Endodermal cell (in vitro differentiated cells): ENCODE data around the gene CDH26. TPM values are rescaled to one million over a fixed set of nuclear protein-coding genes. Genes with fewer than 3 reads are reported as not detected.

Experiments
- DNase-seq: peaks from one replicate; pipeline ENCODE4 v3.0.0-alpha.2; 2017
- H3K27ac ChIP-seq: 2 replicates; pipeline ENCODE4 v1.5.1; 2013; ENCODE audit warnings: mild to moderate bottlenecking, low read depth, low read length, moderate library complexity
- H3K27me3 ChIP-seq: 2 replicates; pipeline ENCODE4 v1.6.1; 2013; ENCODE audit warnings: mild to moderate bottlenecking, low read length, moderate library complexity; ENCODE audit not compliant: insufficient read depth, control insufficient read depth, poor library complexity, severe bottlenecking
- H3K36me3 ChIP-seq: 2 replicates; pipeline ENCODE4 v1.7.0; 2013; ENCODE audit warnings: mild to moderate bottlenecking, low read length, moderate library complexity; ENCODE audit not compliant: control insufficient read depth, insufficient read depth
- H3K4me1 ChIP-seq: one replicate; pipeline ENCODE4 v1.7.0; 2013; ENCODE audit warnings: low read length; ENCODE audit not compliant: control insufficient read depth, insufficient read depth
- H3K4me3 ChIP-seq: 2 replicates; pipeline ENCODE4 v1.5.1; 2013; ENCODE audit warnings: mild to moderate bottlenecking, low read length, moderate library complexity
- H3K9ac ChIP-seq: 2 replicates; pipeline ENCODE4 v1.6.1; 2013; ENCODE audit warnings: mild to moderate bottlenecking, low read length, moderate library complexity; ENCODE audit not compliant: poor library complexity, severe bottlenecking; ENCODE audit errors: extremely low read depth
- H3K9me3 ChIP-seq: 2 replicates; pipeline ENCODE4 v1.6.1; 2013; ENCODE audit warnings: mild to moderate bottlenecking, low read length, moderate library complexity; ENCODE audit not compliant: control insufficient read depth
- H3K27ac Mint-ChIP-seq: 2 replicates; pipeline ENCODE4 v1.8.0; 2020; ENCODE audit warnings: mixed read lengths
- H3K27me3 Mint-ChIP-seq: 2 replicates; pipeline ENCODE4 v1.8.0; 2021; ENCODE audit warnings: mild to moderate bottlenecking, mixed read lengths; ENCODE audit not compliant: insufficient read depth
- H3K36me3 Mint-ChIP-seq: 2 replicates; pipeline ENCODE4 v1.8.0; 2020; ENCODE audit warnings: low read depth, mixed read lengths
- H3K4me1 Mint-ChIP-seq: 2 replicates; pipeline ENCODE4 v1.8.0; 2020; ENCODE audit warnings: mixed read lengths
- H3K4me3 Mint-ChIP-seq: 2 replicates; pipeline ENCODE4 v1.8.0; 2020; ENCODE audit warnings: mild to moderate bottlenecking, moderate library complexity, mixed read lengths
- H3K9me3 Mint-ChIP-seq: 2 replicates; pipeline ENCODE4 v1.8.0; 2020; ENCODE audit warnings: mild to moderate bottlenecking, mixed read lengths
- WGBS, 2 experiments: methylation state at CpG; one replicate each; pipeline versions ENCODE4 v1.1.5 to v1.1.7; 2013; ENCODE audit warnings: missing lambda C conversion rate in 2 of 2, mixed read lengths in 1 of 2; ENCODE audit not compliant: insufficient coverage in 1 of 2, insufficient read length in 1 of 2; 5-methylcytosine and 5-hydroxymethylcytosine counted together
- total RNA-seq, 2 donors: library from RNA; stranded (reverse); fragmentation: NEBNext Ultra II Directional in 1 of 2; extraction: Animal tissue kit (Norgen Biotek cat#: 25700) in 1 of 2; gene quantifications; 2 replicates in 1 of 2; 3 replicates in 1 of 2; pipeline ENCODE4 v1.2.1, GENCODE V29; 2021
- TF ChIP-seq, protein P1 (sequence below): fragments of 200-600 bp; sonication (generic); conservative IDR thresholded peaks from 2 replicates; pipeline ENCODE4 v1.5.0; 2021; ENCODE audit warnings: antibody characterized with exemption, mild to moderate bottlenecking

CDH26 gene
- total RNA-seq, 2 donors from 2014 or later = 0.97 to 2.0 TPM

DNA sequence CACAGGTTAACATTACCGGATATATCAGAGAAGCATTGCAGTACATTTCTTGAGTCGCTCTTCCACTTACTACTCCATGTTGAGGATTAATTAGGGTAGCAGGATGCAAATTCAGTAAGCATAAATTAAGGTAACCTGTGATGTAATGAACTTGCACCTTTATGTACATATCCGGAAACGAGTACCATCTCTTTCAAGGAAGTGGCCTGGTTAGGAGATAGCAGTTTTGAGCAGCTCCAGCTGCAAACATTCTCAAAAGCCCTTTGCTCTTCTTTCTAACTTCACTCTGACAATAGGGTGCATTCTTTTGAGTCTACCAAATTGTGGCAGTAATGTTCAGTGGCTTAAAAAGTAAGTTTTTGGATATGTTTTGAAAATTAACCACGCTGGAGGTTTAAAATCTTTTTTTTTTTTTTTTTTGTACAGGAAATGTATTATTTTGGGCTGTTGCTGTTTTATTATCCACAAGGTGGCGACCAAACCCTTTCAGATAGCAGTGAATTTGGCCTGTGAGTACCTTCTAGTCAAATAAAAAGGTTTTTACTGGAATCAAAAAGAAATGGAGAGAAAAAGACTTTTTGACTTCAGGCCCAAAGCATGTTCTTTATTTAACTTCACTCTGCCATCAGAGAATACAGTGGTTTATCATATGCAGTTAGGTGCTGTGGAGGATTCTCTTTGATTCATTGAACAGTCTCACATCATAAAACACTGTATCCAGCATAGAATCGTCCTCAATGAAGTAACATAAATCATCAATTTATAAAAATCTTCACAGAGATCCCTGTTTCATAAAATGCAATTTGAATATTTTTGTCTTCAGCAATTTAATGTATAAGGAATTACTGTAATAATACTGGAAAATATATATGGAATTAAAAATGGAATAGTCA lies 9.1 kb upstream of the CDH26 start:
- H3K27ac ChIP-seq = no peak overlapping the region
- DNase-seq = no peak
- peaks cover 14% of the 10 kb centered on the region for H3K36me3 Mint-ChIP-seq
- no peaks in the 10 kb centered on the region for H3K9me3 Mint-ChIP-seq
- H3K4me3 Mint-ChIP-seq = no peak overlapping the region
- no peaks in the 10 kb centered on the region for H3K27me3 ChIP-seq
- TF ChIP-seq, protein P1, sequence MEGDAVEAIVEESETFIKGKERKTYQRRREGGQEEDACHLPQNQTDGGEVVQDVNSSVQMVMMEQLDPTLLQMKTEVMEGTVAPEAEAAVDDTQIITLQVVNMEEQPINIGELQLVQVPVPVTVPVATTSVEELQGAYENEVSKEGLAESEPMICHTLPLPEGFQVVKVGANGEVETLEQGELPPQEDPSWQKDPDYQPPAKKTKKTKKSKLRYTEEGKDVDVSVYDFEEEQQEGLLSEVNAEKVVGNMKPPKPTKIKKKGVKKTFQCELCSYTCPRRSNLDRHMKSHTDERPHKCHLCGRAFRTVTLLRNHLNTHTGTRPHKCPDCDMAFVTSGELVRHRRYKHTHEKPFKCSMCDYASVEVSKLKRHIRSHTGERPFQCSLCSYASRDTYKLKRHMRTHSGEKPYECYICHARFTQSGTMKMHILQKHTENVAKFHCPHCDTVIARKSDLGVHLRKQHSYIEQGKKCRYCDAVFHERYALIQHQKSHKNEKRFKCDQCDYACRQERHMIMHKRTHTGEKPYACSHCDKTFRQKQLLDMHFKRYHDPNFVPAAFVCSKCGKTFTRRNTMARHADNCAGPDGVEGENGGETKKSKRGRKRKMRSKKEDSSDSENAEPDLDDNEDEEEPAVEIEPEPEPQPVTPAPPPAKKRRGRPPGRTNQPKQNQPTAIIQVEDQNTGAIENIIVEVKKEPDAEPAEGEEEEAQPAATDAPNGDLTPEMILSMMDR = peak; percentile 79
- peaks cover 8% of the 10 kb centered on the region for H3K4me1 Mint-ChIP-seq
- H3K4me1 ChIP-seq = no peaks in the 10 kb centered on the region
- H3K4me3 ChIP-seq = no peak overlapping the region
- H3K36me3 ChIP-seq = peaks cover 13% of the 10 kb centered on the region
- H3K27ac Mint-ChIP-seq = no peak overlapping the region
- no peaks in the 10 kb centered on the region for H3K9me3 ChIP-seq
- peaks cover 15% of the 10 kb centered on the region for H3K27me3 Mint-ChIP-seq
- 65 to 69% methylated on average over 5 to 7 of the region's 7 CpGs for WGBS, 2 experiments
- H3K9ac ChIP-seq = no peak overlapping the region

DNA sequence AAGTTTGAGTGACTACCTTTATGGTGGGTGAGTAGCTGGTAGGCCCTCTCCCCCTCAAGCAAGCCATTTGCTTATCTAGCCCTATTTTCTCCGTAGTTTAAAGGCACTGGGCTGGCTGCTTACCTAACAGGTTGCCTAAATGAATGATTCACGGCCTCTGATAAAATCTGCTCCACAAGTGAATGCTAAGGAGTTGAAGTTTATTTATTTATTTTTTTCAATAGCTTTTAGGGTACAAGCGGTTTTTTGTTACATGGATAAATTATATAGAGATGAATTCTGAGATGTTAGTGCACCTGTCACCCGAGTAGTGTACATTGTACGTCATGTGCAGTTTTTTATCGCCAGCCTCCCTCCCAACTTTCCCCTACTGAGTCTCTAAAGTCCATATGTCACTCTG lies 8.3 kb upstream of the CDH26 start:
- peaks cover 8% of the 10 kb centered on the region for H3K4me1 Mint-ChIP-seq
- Histone ChIP-seq H3K36me3 (peaks cover 5% of the 10 kb centered on the region), H3K4me1 (no peaks in the 10 kb centered on the region), H3K27ac (no peak overlapping the region), H3K9ac (no peak overlapping the region), H3K4me3 (no peak overlapping the region), H3K9me3 (no peaks in the 10 kb centered on the region), H3K27me3 (peaks cover 7% of the 10 kb centered on the region)
- no peaks in the 10 kb centered on the region for H3K9me3 Mint-ChIP-seq
- peaks cover 6% of the 10 kb centered on the region for H3K36me3 Mint-ChIP-seq
- H3K27me3 Mint-ChIP-seq = peaks cover 24% of the 10 kb centered on the region
- no peak for DNase-seq
- TF ChIP-seq, protein P1 = no peak
- H3K4me3 Mint-ChIP-seq = no peak overlapping the region
- no peak overlapping the region for H3K27ac Mint-ChIP-seq
- 93 to 100% methylated on average over 2 to 6 of the region's 6 CpGs for WGBS, 2 experiments

DNA sequence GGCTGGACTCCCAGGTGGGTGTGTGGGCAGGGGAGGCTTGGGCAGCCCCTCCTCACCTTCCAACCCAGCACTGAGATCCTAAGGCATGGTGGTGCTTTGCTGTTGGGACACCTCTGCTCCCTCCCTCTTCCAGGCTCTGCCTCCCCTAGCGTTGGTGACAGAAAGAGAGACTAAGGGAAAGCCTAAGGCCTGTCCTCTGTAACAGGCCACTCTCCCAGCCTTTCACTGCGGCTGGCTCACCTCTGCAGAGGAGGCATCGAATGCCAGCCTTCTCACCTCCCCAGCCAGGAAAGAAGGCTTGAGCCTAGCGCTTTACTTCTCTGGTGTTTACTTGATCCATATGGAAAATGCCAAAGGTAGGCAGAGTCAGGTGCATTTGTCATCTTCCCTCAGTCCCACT lies 3.5 kb upstream of the CDH26 start:
- Histone ChIP-seq H3K36me3 (no peaks in the 10 kb centered on the region), H3K27ac (no peak overlapping the region), H3K27me3 (peaks cover 36% of the 10 kb centered on the region), H3K9ac (no peak overlapping the region), H3K4me3 (no peak overlapping the region), H3K9me3 (no peaks in the 10 kb centered on the region), H3K4me1 (peaks cover 4% of the 10 kb centered on the region)
- TF ChIP-seq, protein P1 = no peak
- Mint-ChIP-seq H3K9me3 (no peaks in the 10 kb centered on the region), H3K27me3 (peaks cover 56% of the 10 kb centered on the region), H3K4me3 (no peak overlapping the region), H3K27ac (no peak overlapping the region), H3K4me1 (peaks cover 15% of the 10 kb centered on the region), H3K36me3 (no peaks in the 10 kb centered on the region)
- DNase-seq = no peak
- 83 to 100% methylated on average over 1 to 4 of the region's 4 CpGs for WGBS, 2 experiments
